Osteoblast (primary cell): Measurements from ENCODE around the gene KYAT1. TPM values are rescaled to one million over a fixed set of nuclear protein-coding genes. Genes with fewer than 3 reads are reported as not detected.

Source experiments
- DNase-seq: peaks from one replicate; pipeline ENCODE4 v3.0.0; 2011; ENCODE audit warnings: low spot score, mixed read lengths; ENCODE audit not compliant: insufficient read length; ENCODE audit errors: missing footprints
- H2AFZ ChIP-seq: 2 replicates; pipeline ENCODE4 v1.6.0; 2011; ENCODE audit warnings: mild to moderate bottlenecking, low read length
- H3K27ac ChIP-seq: 2 replicates; pipeline ENCODE4 v1.5.1; 2011; ENCODE audit warnings: mild to moderate bottlenecking, low read depth, low read length, moderate library complexity
- H3K27me3 ChIP-seq: 2 replicates; pipeline ENCODE4 v1.6.0; 2012; ENCODE audit warnings: mild to moderate bottlenecking, control low read depth, inconsistent platforms, low read length, moderate library complexity; ENCODE audit not compliant: insufficient read depth
- H3K36me3 ChIP-seq: 2 replicates; pipeline ENCODE4 v1.5.1; 2011; ENCODE audit warnings: mild to moderate bottlenecking, low read length, control low read depth, moderate library complexity; ENCODE audit not compliant: insufficient read depth
- H3K4me1 ChIP-seq: 2 replicates; pipeline ENCODE4 v1.5.1; 2011; ENCODE audit warnings: mild to moderate bottlenecking, low read length, control low read depth, moderate library complexity; ENCODE audit not compliant: insufficient read depth
- H3K4me2 ChIP-seq: 2 replicates; pipeline ENCODE4 v1.6.0; 2011; ENCODE audit warnings: mild to moderate bottlenecking, low read length; ENCODE audit not compliant: insufficient read depth
- H3K4me3 ChIP-seq: fragments of 200-600 bp; sonication (generic); 3 replicates; pipeline ENCODE4 v1.5.1; 2012; ENCODE audit warnings: mild to moderate bottlenecking, low read length, inconsistent platforms; ENCODE audit not compliant: insufficient read depth
- H3K79me2 ChIP-seq: 2 replicates; pipeline ENCODE4 v1.6.0; 2012; ENCODE audit warnings: mild to moderate bottlenecking, low read length, control low read depth, inconsistent platforms; ENCODE audit not compliant: insufficient read depth
- H3K9me3 ChIP-seq: 2 replicates; pipeline ENCODE4 v1.5.1; 2011; ENCODE audit warnings: low read depth, low read length, control low read depth
- H4K20me1 ChIP-seq: 2 replicates; pipeline ENCODE4 v1.6.0; 2012; ENCODE audit warnings: mild to moderate bottlenecking, low read length, control low read depth; ENCODE audit not compliant: insufficient read depth
- total RNA-seq: library from RNA; depleted of rRNA; stranded (reverse); fragments of >200 nt; gene quantifications from 2 replicates; pipeline ENCODE4 v1.2.3, GENCODE V29; 2012
- TF ChIP-seq, protein P1 (sequence below): IDR thresholded peaks from 2 replicates; pipeline ENCODE4 v1.5.1; 2011; ENCODE audit warnings: mild to moderate bottlenecking, low read depth, low read length, moderate library complexity; ENCODE audit errors: extremely low read depth

The KYAT1 gene
- total RNA-seq, 1 donor: 3.3 TPM

- TF ChIP-seq, protein P1, sequence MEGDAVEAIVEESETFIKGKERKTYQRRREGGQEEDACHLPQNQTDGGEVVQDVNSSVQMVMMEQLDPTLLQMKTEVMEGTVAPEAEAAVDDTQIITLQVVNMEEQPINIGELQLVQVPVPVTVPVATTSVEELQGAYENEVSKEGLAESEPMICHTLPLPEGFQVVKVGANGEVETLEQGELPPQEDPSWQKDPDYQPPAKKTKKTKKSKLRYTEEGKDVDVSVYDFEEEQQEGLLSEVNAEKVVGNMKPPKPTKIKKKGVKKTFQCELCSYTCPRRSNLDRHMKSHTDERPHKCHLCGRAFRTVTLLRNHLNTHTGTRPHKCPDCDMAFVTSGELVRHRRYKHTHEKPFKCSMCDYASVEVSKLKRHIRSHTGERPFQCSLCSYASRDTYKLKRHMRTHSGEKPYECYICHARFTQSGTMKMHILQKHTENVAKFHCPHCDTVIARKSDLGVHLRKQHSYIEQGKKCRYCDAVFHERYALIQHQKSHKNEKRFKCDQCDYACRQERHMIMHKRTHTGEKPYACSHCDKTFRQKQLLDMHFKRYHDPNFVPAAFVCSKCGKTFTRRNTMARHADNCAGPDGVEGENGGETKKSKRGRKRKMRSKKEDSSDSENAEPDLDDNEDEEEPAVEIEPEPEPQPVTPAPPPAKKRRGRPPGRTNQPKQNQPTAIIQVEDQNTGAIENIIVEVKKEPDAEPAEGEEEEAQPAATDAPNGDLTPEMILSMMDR: no peak
- no peak for DNase-seq
- no peaks in the 10 kb centered on the region for H3K9me3 ChIP-seq
These were observed 46.2 kb downstream of the KYAT1 start for GRCh38 chr9:128835246-128836210.

DNA sequence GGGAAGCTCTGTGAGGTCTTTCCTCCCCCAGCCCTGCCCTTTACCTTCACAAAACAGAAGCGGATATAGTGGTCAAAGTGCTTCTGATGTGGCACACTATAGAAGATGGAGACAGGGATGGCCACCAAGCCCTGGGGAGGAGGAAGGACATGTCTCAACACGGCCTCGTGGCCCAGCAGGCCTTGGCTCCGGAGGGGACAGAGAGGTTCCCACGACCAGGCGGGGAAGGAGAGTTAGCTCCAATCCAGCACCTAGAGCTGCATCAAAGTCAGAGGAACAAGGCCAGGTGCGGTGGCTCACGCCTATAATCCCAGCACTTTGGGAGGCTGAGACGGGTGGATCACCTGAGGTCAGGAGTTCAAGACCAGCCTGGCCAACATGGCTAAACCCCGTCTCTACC lies 48.1 kb downstream of the KYAT1 start:
- no peaks in the 10 kb centered on the region for H3K27me3 ChIP-seq
- TF ChIP-seq, protein P1: no peak
- H4K20me1 ChIP-seq: no peaks in the 10 kb centered on the region
- no peak overlapping the region for H3K27ac ChIP-seq
- DNase-seq: no peak
- no peak overlapping the region for H2AFZ ChIP-seq
- no peak overlapping the region for H3K4me3 ChIP-seq
- H3K4me2 ChIP-seq: no peak overlapping the region
- peaks cover 7% of the 10 kb centered on the region for H3K4me1 ChIP-seq
- H3K9me3 ChIP-seq: no peaks in the 10 kb centered on the region
- no peaks in the 10 kb centered on the region for H3K36me3 ChIP-seq
- peaks cover 7% of the 10 kb centered on the region for H3K79me2 ChIP-seq

More at GRCh38 chr9:128835246-128836210, 46.2 kb downstream of the KYAT1 start:
- no peak overlapping the region for H2AFZ ChIP-seq
- no peaks in the 10 kb centered on the region for H4K20me1 ChIP-seq
- H3K4me1 ChIP-seq: no peaks in the 10 kb centered on the region
- no peak overlapping the region for H3K27ac ChIP-seq
- H3K27me3 ChIP-seq: no peaks in the 10 kb centered on the region
- H3K4me2 ChIP-seq: no peak overlapping the region
- H3K4me3 ChIP-seq: no peak overlapping the region
- H3K79me2 ChIP-seq: no peaks in the 10 kb centered on the region
- H3K36me3 ChIP-seq: no peaks in the 10 kb centered on the region

GRCh38 chr9:128829477-128830251 lies 52.1 kb downstream of the KYAT1 start, which contains the start of gene SPOUT1:
SPOUT1 (minus strand) TSS chr9:128829794; CDS start chr9:128829780, 14 bp downstream.
- H3K4me2 ChIP-seq: peak within 1 kb of the TSS; percentile 89
- H3K36me3 ChIP-seq: peaks cover 22% of the 10 kb centered on the region
- no peaks in the 10 kb centered on the region for H3K27me3 ChIP-seq
- H3K4me1 ChIP-seq: peaks cover 9% of the 10 kb centered on the region
- peaks cover 17% of the 10 kb centered on the region for H3K79me2 ChIP-seq
- H3K27ac ChIP-seq: peak within 1 kb of the TSS; percentile 52
- peak; percentile 99 for DNase-seq
- peak within 1 kb of the TSS; percentile 81 for H3K4me3 ChIP-seq
- H3K9me3 ChIP-seq: no peaks in the 10 kb centered on the region
- no peaks in the 10 kb centered on the region for H4K20me1 ChIP-seq
- peak within 1 kb of the TSS; percentile 81 for H2AFZ ChIP-seq
- TF ChIP-seq, protein P1: no peak
